K562 (cell line): ENCODE measurements around the gene ZNF23. TPM values are rescaled to one million over a fixed set of nuclear protein-coding genes. Genes with fewer than 3 reads are reported as not detected.

Source experiments
- ATAC-seq: fragments of 200-7000 bp; cut with Tn5 transposase; 3 replicates; pipeline ENCODE4 v1.9.1; 2020; ENCODE audit warnings: moderate library complexity
- BruUV-seq: library from RNA; stranded (reverse); fragments of 400-500 nt; replicated peaks from 2 replicates; lab custom pipeline; 2021; lab: Mats Ljungman, UMichigan
- CTCF ChIA-PET: fragments of 300-600 bp; formaldehyde crosslinking; extraction: SDS; loops from one replicate; lab custom pipeline; 2021; ENCODE audit warnings: low intra/inter-chr PET ratio; lab: Yijun Ruan, JAX
- POLR2A ChIA-PET: fragments of 300-600, 350-650 bp; sonication (Branson Sonifier 250); formaldehyde crosslinking; extraction: SDS; loops from one replicate; lab custom pipeline; 2021; ENCODE audit warnings: antibody characterized with exemption, inconsistent platforms; lab: Yijun Ruan, JAX
- DNase-seq, 4 experiments: peaks; one replicate each; pipeline versions ENCODE4 v3.0.0 to v3.0.0-alpha.2; 2011 to 2018; ENCODE audit warnings: low spot score in 3 of 4, mixed read lengths in 3 of 4; ENCODE audit errors: extremely low read depth in 1 of 4
- FAIRE-seq: peaks from 2 replicates; lab custom pipeline; 2011; peaks lifted over from hg19 to GRCh38; lab: Jason Lieb, UNC
- H2AFZ ChIP-seq: 2 replicates; pipeline ENCODE4 v1.6.0; 2011; ENCODE audit warnings: low read depth, low read length, control low read depth, inconsistent platforms
- H3K27ac ChIP-seq: fragments of 200-600 bp; 3 replicates; pipeline ENCODE4 v1.8.0; 2011; ENCODE audit warnings: low read depth, mild to moderate bottlenecking, control low read depth, inconsistent platforms, low read length, moderate library complexity, mixed read lengths; ENCODE audit errors: extremely low read depth
- H3K27me3 ChIP-seq, 2 experiments: fragments of 300-600 bp in 1 of 2; 2 replicates in 1 of 2; 3 replicates in 1 of 2; pipeline versions ENCODE4 v1.6.0 to v1.8.0; 2011; ENCODE audit warnings: inconsistent platforms in 2 of 2, low read length in 2 of 2, mild to moderate bottlenecking in 1 of 2, mixed read lengths in 1 of 2, moderate library complexity in 1 of 2; ENCODE audit not compliant: control insufficient read depth in 2 of 2, insufficient read depth in 2 of 2
- H3K36me3 ChIP-seq: fragments of 300-600 bp; 3 replicates; pipeline ENCODE4 v1.8.0; 2011; ENCODE audit warnings: mild to moderate bottlenecking, low read length, inconsistent platforms; ENCODE audit not compliant: control insufficient read depth, insufficient read depth
- H3K4me1 ChIP-seq, 2 experiments: fragments of 200-600 bp in 1 of 2; replicated peaks in 1 of 2; 2 replicates in 1 of 2; 3 replicates in 1 of 2; pipeline versions ENCODE4 v1.5.1 to v1.8.0; 2011; ENCODE audit warnings: inconsistent platforms in 2 of 2, low read length in 2 of 2, mild to moderate bottlenecking in 1 of 2, mixed read lengths in 1 of 2, moderate library complexity in 1 of 2; ENCODE audit not compliant: control insufficient read depth in 2 of 2, insufficient read depth in 2 of 2
- H3K4me2 ChIP-seq: 2 replicates; pipeline ENCODE4 v1.6.1; 2011; ENCODE audit warnings: low read length, control low read depth, inconsistent platforms, mixed read lengths; ENCODE audit not compliant: insufficient read depth
- H3K4me3 ChIP-seq: fragments of 200-600 bp; sonication (generic), shearing (Covaris generic); 2 replicates; pipeline ENCODE4 v1.5.1; 2016; ENCODE audit warnings: control low read depth, inconsistent platforms
- H3K79me2 ChIP-seq: fragments of 200-600 bp; 3 replicates; pipeline ENCODE4 v1.8.0; 2011; ENCODE audit warnings: low read length, inconsistent platforms; ENCODE audit not compliant: control insufficient read depth, insufficient read depth
- H3K9ac ChIP-seq, 2 experiments: 2 replicates each; pipeline versions ENCODE4 v1.6.0 to v1.6.1; 2011; ENCODE audit warnings: low read depth in 2 of 2, low read length in 2 of 2, control low read depth in 1 of 2, inconsistent platforms in 1 of 2, mild to moderate bottlenecking in 1 of 2, mixed read lengths in 1 of 2; ENCODE audit not compliant: insufficient read depth in 1 of 2
- H3K9me1 ChIP-seq: one replicate; pipeline ENCODE4 v1.6.0; 2011; ENCODE audit warnings: inconsistent platforms, mild to moderate bottlenecking, low read length, moderate library complexity; ENCODE audit not compliant: control insufficient read depth, insufficient read depth
- H3K9me3 ChIP-seq: replicated peaks from 2 replicates; pipeline ENCODE4 v1.5.1; 2011; ENCODE audit warnings: low read depth, low read length, inconsistent platforms; ENCODE audit not compliant: control insufficient read depth, insufficient read depth
- H4K20me1 ChIP-seq: replicated peaks from 2 replicates; pipeline ENCODE4 v1.6.1; 2011; ENCODE audit warnings: low read length, inconsistent platforms, mixed read lengths; ENCODE audit not compliant: control insufficient read depth, insufficient read depth
- CBFA2T2 ChIP-seq: fragments of 450-650 bp; conservative IDR thresholded peaks from 2 replicates; pipeline ENCODE4 v1.6.1; 2017; ENCODE audit warnings: mild to moderate bottlenecking
- CEBPB ChIP-seq: fragments of 450-650 bp; IDR thresholded peaks from 2 replicates; pipeline ENCODE4 v1.6.1; 2016; ENCODE audit warnings: missing genetic modification characterization, missing compliant biosample characterization
- ETV5 ChIP-seq: sonication (generic); formaldehyde crosslinking; IDR thresholded peaks from 2 replicates; pipeline ENCODE4 v1.4.0; 2020; ENCODE audit warnings: low read depth, mild to moderate bottlenecking, missing genetic modification reagents
- HMG20A ChIP-seq: fragments of 450-650 bp; formaldehyde crosslinking; conservative IDR thresholded peaks from 2 replicates; pipeline ENCODE4 v1.4.0; 2020; ENCODE audit warnings: mild to moderate bottlenecking, mixed read lengths
- IRF2 ChIP-seq: sonication (generic); formaldehyde crosslinking; IDR thresholded peaks from 2 replicates; pipeline ENCODE4 v1.8.1; 2022; ENCODE audit warnings: mild to moderate bottlenecking, missing genetic modification reagents
- KLF13 ChIP-seq: fragments of 450-650 bp; IDR thresholded peaks from 2 replicates; pipeline ENCODE4 v1.6.1; 2016; ENCODE audit warnings: missing genetic modification characterization, low read depth, mild to moderate bottlenecking, missing compliant biosample characterization, moderate library complexity, borderline replicate concordance
- POLR2AphosphoS5 ChIP-seq: IDR thresholded peaks from 2 replicates; pipeline ENCODE4 v1.6.1; 2011; ENCODE audit warnings: mild to moderate bottlenecking, low read depth, low read length, moderate library complexity; ENCODE audit not compliant: control insufficient read depth, insufficient read depth
- POLR2B ChIP-seq: fragments of 450-650 bp; IDR thresholded peaks from 2 replicates; pipeline ENCODE4 v1.6.1; 2018; ENCODE audit warnings: low read depth; ENCODE audit not compliant: partially characterized antibody
- SOX6 ChIP-seq: fragments of 450-650 bp; IDR thresholded peaks from 2 replicates; pipeline ENCODE4 v1.6.1; 2014; ENCODE audit warnings: mild to moderate bottlenecking
- SPI1 ChIP-seq: IDR thresholded peaks from 2 replicates; pipeline ENCODE4 v1.6.1; 2011; ENCODE audit warnings: low read depth, low read length, control low read depth, borderline replicate concordance
- SUPT5H ChIP-seq: fragments of 450-650 bp; IDR thresholded peaks from 2 replicates; pipeline ENCODE4 v1.6.1; 2016
- ZNF197 ChIP-seq: fragments of 200-800 bp; sonication (Bioruptor generic); IDR thresholded peaks from 2 replicates; pipeline ENCODE4 v1.6.1; 2016; ENCODE audit warnings: low read depth, missing genetic modification characterization, missing compliant biosample characterization
- ZNF24 ChIP-seq: fragments of 450-650 bp; IDR thresholded peaks from 2 replicates; pipeline ENCODE4 v1.6.1; 2016
- ZNF449 ChIP-seq: fragments of 250-450 bp; sonication (Bioruptor Pico); IDR thresholded peaks from 2 replicates; pipeline ENCODE4 v1.8.0; 2022; ENCODE audit warnings: moderate library complexity, mild to moderate bottlenecking, inconsistent platforms
- ZNF780A ChIP-seq: fragments of 250-450 bp; sonication (Bioruptor Pico); IDR thresholded peaks from 2 replicates; pipeline ENCODE4 v1.5.0; 2021; ENCODE audit warnings: mild to moderate bottlenecking
- ZNF785 ChIP-seq: fragments of 250-450 bp; sonication (Bioruptor Pico); IDR thresholded peaks from 2 replicates; pipeline ENCODE4 v1.4.0; 2020; ENCODE audit warnings: mild to moderate bottlenecking
- WGBS: fragments of 100-300 bp; shearing (Covaris generic); methylation state at CpG from one replicate; pipeline ENCODE4 v1.1.6; 2016; ENCODE audit warnings: low coverage, mixed read lengths; ENCODE audit not compliant: insufficient coverage; ENCODE audit errors: missing lambda C conversion rate; 5-methylcytosine and 5-hydroxymethylcytosine counted together
- in situ Hi-C: fragments of 300-500 bp; cut with MboI; formaldehyde crosslinking; loops from 4 replicates; pipeline ENCODE4 v1.15.0; 2018; ENCODE audit warnings: inconsistent platforms, mixed read lengths
- intact Hi-C: fragments of 100-400 bp; cut with micrococcal nuclease; formaldehyde crosslinking; loops from 2 replicates; pipeline ENCODE4 v1.14.2; 2022
- polyA plus RNA-seq, 8 experiments: library from polyadenylated mRNA; depleted of rRNA in 4 of 8; stranded (reverse) in 5 of 8; unstranded in 3 of 8; fragments of >200 nt; fragmentation: Nextera tagmentation in 2 of 8; fragmentation: Illumina TruSeq in 1 of 8; extraction: Ambion mirVana in 2 of 8; extraction: Trizol in 1 of 8; gene quantifications; 2 replicates each; pipeline versions ENCODE4 v1.2.1 to v1.2.3, GENCODE V29; 2011 to 2014; ENCODE audit warnings: inconsistent platforms in 1 of 8, missing spikeins in 1 of 8
- total RNA-seq, 7 experiments: library from RNA; depleted of rRNA in 6 of 7; stranded (reverse); fragments of >200 nt in 6 of 7; fragmentation: Illumina TruSeq in 2 of 7; extraction: Trizol in 2 of 7; gene quantifications; 2 replicates each; pipeline versions ENCODE4 v1.2.1 to v1.2.3, GENCODE V29; 2011 to 2021; ENCODE audit warnings: low replicate concordance in 1 of 7

ZNF23 gene
- total and polyA plus RNA-seq, 9 of the 15 experiments (the other 6 are each of a cell fraction or from before 2014, with no cell fraction given): 4.7 to 13.4 (median 11.2) TPM

- WGBS: 79% methylated on average over 4 of the region's 4 CpGs
- H3K4me1 ChIP-seq: peaks cover 4 to 6% of the 10 kb centered on the region in 2 experiments; a peak in 1 of 5 replicates
- H3K4me2 ChIP-seq: no peak overlapping the region
- no peak for FAIRE-seq
- ATAC-seq: no peak
- no peaks in the 10 kb centered on the region for H3K9me1 ChIP-seq
- H3K9ac ChIP-seq: no peak overlapping the region
- no peak overlapping the region for H2AFZ ChIP-seq
- no peak for TF ChIP-seq SUPT5H
- no peak for TF ChIP-seq POLR2B
- TF ChIP-seq KLF13 (tag): no peak
- TF ChIP-seq SOX6: no peak
- TF ChIP-seq CBFA2T2: no peak
- TF ChIP-seq POLR2AphosphoS5: no peak
- no peak for TF ChIP-seq SPI1
- no peak for TF ChIP-seq ZNF197 (CRISPR knock-in tag)
- TF ChIP-seq CEBPB (tag): no peak
- TF ChIP-seq IRF2 (CRISPR knock-in tag): no peak
- no peak for TF ChIP-seq ETV5
- TF ChIP-seq ZNF780A (CRISPR knock-in tag): no peak
- no peak for TF ChIP-seq ZNF24
- TF ChIP-seq ZNF449 (CRISPR knock-in tag): no peak
- TF ChIP-seq HMG20A: no peak
- no peak for TF ChIP-seq ZNF785 (CRISPR knock-in tag)
- BruUV-seq: no TSS peak
- H3K79me2 ChIP-seq: peaks cover 19% of the 10 kb centered on the region
- no peaks in the 10 kb centered on the region for H4K20me1 ChIP-seq
- POLR2A ChIA-PET: interaction anchor here (0.7 to 1.5 kb wide), 2 partner anchors 23 to 48 kb away, joined by 3 to 4 read pairs; no protein-coding TSS in a partner anchor
- CTCF ChIA-PET: no interaction called here
- H3K27ac ChIP-seq: no peak overlapping the region
- in situ Hi-C loops: no loop called here
- no peaks in the 10 kb centered on the region for H3K9me3 ChIP-seq
- H3K4me3 ChIP-seq: no peak overlapping the region
- no peak for DNase-seq
- no peaks in the 10 kb centered on the region; a peak in 1 of 5 replicates for H3K27me3 ChIP-seq
- intact Hi-C loops: no loop called here
- peaks cover 7% of the 10 kb centered on the region; the same call in 2 of the 3 replicates for H3K36me3 ChIP-seq
Observed at GRCh38 chr16:71460236-71460635, 1.8 kb downstream of the ZNF23 start.
